Choroid plexus epithelial cell (primary cell): Measurements from ENCODE around the gene DEPP1.
A peak's percentile ranks its signal among the peaks of the same experiment; 100 is the strongest.

Source experiments
- DNase-seq: peaks from one replicate; pipeline ENCODE4 v3.0.0-alpha.2; 2010; ENCODE audit warnings: low read depth
- H3K4me3 ChIP-seq: 2 replicates; pipeline ENCODE4 v1.5.1; 2011; ENCODE audit warnings: low read depth, mild to moderate bottlenecking, control low read depth, low read length, moderate library complexity
- CTCF ChIP-seq: conservative IDR thresholded peaks from 2 replicates; pipeline ENCODE4 v1.5.1; 2011; ENCODE audit warnings: low read depth, mild to moderate bottlenecking, control low read depth, inconsistent platforms, low read length, moderate library complexity

The DEPP1 gene

DNA sequence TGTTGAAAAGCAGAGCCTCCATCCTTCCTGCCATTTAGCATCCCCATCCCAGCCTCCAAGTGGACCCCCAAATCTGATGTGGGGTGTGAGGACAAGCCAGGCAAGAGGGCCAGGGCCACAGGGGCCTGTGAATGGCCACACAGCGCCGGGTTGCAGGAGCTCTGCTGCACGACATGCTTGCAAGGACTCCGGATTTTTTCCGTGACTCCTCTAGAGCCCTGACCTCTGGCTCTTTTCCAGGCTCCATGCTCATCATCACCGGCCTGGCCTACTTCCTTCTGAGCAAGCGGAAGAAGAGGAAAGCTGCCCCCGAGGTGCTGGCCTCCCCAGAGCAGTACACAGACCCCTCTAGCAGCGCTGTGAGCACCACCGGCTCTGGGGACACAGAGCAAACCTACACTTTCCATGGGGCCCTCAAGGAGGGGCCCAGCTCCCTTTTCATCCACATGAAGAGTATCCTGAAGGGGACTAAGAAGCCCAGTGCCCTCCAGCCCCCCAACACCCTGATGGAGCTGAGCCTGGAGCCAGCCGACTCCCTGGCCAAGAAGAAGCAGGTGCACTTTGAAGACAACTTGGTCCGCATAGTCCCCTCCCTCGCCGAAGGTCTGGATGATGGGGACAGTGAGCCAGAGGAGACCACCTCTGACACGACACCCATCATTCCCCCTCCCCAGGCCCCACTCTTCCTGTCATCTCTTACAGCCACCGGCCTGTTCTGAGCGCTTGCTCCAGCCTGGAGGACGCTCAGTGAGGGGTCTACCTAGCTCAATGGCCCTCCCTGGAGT lies 44.0 kb downstream of the DEPP1 start:
- no peak for TF ChIP-seq CTCF
- DNase-seq: peak; percentile 32
- no peak overlapping the region for H3K4me3 ChIP-seq

- TF ChIP-seq CTCF: no peak
- H3K4me3 ChIP-seq: no peak overlapping the region
- DNase-seq: no peak
Observed at GRCh38 chr10:44933451-44934321, 44.9 kb downstream of the DEPP1 start.

DNA sequence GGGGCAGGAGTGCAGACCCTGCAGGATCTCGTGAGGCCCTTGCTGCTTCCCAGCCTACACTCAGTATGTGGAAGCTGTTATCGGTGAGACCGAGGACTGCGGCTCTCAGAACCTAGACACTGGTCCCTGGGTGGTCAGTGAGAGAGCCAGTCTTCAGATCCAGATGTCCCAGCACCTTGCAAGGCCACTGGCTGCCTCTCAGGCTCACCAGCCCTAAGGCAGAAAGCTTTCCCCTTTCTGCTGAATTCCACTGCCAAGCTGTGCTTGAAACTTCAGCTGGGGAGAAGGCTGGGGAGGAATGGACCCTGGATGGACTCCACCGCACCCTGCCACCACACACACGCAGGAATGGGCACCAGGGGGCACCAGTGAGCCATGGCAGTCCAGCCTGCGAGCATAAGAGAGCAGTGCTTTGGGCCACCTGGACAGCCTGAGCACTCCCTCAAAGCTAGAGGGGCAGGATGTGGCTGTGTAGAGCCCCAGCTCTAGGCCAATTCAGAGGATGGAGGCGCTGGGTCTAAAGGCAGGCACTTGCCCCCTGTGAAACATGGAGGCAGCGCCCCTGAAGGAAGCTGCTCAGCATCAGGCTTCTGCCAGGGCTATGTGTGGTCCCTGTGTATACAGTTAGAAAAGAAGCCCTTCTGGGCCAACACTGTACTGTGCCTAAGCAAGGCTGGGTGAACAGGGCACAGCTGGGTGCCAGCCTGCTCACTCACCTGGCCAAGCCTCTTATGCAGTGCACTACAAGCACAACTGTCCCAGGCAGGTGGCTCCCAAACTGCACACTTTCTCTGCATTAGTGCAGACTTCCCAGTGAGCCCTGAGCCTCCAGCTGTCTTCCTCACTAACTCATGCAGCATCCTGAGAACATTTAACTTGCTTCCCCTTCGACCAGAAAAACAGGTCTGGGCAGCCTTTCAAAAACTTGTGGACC lies 45.8 kb downstream of the DEPP1 start:
- H3K4me3 ChIP-seq: no peak overlapping the region
- TF ChIP-seq CTCF: peak; percentile 99
- DNase-seq: peak; percentile 89

GRCh38 chr10:44931621-44932516 lies 46.7 kb downstream of the DEPP1 start:
- no peak for DNase-seq
- H3K4me3 ChIP-seq: no peak overlapping the region
- no peak for TF ChIP-seq CTCF

DNA sequence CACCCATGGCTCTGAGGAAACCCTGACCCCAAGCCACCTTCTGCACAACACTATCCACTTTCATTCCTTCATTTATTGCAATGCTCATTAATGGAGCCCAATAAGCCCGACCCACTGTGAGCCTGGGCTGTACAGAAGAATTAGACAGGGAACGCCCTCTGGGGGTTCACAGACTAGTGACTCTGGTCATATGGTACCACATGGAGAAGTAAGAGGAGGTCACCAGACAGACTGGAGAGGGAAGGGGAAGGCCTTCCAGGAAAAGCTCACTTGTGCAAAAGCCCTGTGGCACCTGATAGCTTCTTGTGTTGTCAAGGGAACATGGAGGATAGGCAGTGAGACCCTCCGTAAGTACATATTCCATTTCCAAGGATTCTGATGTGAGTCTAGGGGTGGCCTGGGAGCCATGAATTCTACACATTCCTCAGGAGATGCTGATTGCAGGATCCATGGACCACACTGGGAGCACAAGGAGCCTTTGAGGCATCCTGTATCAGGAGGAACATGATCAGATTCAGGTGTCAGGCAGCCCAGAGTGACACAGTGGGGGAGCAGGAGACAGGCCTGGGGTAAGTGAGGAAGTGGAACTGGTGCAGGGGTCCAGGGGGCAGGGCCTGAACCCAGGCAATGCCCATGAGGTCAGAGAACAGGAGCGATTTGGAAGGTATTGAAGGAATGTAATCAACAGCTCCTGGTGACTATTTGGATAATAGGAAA lies 47.5 kb downstream of the DEPP1 start:
- TF ChIP-seq CTCF: no peak
- no peak for DNase-seq
- no peak overlapping the region for H3K4me3 ChIP-seq
